IPS-18a (cell line): Measurements from ENCODE around the gene GJC1.

ENCODE experiments used
- H3K27ac ChIP-seq: one replicate; pipeline ENCODE4 v1.5.1; 2013; ENCODE audit warnings: low read length
- H3K27me3 ChIP-seq: one replicate; pipeline ENCODE4 v1.6.1; 2013; ENCODE audit warnings: mild to moderate bottlenecking, low read length; ENCODE audit not compliant: control insufficient read depth, insufficient read depth
- H3K36me3 ChIP-seq: one replicate; pipeline ENCODE4 v1.6.1; 2013; ENCODE audit warnings: low read depth, low read length; ENCODE audit not compliant: control insufficient read depth
- H3K4me1 ChIP-seq: one replicate; pipeline ENCODE4 v1.6.1; 2013; ENCODE audit warnings: low read depth, low read length; ENCODE audit not compliant: control insufficient read depth
- H3K4me3 ChIP-seq: one replicate; pipeline ENCODE4 v1.5.1; 2013; ENCODE audit warnings: low read length
- H3K9ac ChIP-seq: one replicate; pipeline ENCODE4 v1.6.1; 2013; ENCODE audit warnings: mild to moderate bottlenecking, low read length, moderate library complexity
- H3K9me3 ChIP-seq: one replicate; pipeline ENCODE4 v1.6.1; 2013; ENCODE audit warnings: low read depth, low read length; ENCODE audit not compliant: control insufficient read depth

Gene GJC1

GRCh38 chr17:44781551-44782325 is 48.3 kb downstream of the GJC1 start:
- Histone ChIP-seq H3K4me1 (peaks cover 17% of the 10 kb centered on the region), H3K36me3 (no peaks in the 10 kb centered on the region), H3K27me3 (peaks cover 7% of the 10 kb centered on the region), H3K27ac (no peak overlapping the region), H3K9ac (no peak overlapping the region), H3K9me3 (no peaks in the 10 kb centered on the region), H3K4me3 (no peak overlapping the region)

DNA sequence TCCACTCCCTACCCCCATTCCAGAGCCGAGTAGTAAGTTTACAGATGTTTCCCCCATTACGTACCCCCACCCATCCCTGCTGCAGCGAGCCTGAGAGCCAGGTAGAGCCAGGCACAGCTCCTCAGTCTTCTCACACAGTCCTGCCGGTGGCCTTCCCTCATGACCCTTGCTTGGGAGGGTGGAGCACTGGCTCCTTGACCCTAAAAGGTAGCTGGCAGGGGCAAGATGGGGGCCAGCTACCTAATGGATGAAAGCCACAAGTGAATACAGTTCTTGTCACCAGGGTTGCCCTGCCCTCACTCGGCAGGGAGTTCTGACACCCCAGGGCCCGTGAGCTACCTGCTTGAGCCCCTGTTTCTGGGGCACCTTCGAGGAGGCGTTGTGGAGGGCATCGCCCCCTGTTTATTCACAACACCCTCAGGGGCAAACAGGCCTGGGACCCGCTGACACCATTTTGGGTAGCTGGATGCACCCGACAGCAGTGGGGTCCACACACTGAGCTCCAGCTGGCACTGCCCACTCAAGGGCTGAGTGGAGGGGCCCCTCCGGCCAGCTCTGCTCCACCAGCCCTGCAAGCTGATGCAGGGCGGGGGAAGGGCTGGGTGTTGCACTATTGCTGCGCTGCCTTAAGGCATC is 49.1 kb downstream of the GJC1 start:
- Histone ChIP-seq H3K36me3 (no peaks in the 10 kb centered on the region), H3K9me3 (no peaks in the 10 kb centered on the region), H3K4me1 (peaks cover 17% of the 10 kb centered on the region), H3K4me3 (no peak overlapping the region), H3K27ac (no peak overlapping the region), H3K27me3 (peaks cover 15% of the 10 kb centered on the region), H3K9ac (no peak overlapping the region)

DNA sequence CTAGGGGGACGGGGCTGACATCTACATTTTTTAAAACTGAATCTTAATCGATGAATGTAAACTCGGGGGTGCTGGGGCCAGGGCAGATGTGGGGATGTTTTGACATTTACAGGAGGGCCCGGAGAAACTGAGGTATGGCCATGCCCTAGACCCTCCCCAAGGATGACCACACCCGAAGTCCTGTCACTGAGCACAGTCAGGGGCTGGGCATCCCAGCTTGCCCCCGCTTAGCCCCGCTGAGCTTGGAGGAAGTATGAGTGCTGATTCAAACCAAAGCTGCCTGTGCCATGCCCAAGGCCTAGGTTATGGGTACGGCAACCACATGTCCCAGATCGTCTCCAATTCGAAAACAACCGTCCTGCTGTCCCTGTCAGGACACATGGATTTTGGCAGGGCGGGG is 49.9 kb downstream of the GJC1 start:
- Histone ChIP-seq H3K36me3 (no peaks in the 10 kb centered on the region), H3K9me3 (no peaks in the 10 kb centered on the region), H3K27ac (no peak overlapping the region), H3K9ac (no peak overlapping the region), H3K27me3 (peaks cover 15% of the 10 kb centered on the region), H3K4me3 (no peak overlapping the region), H3K4me1 (peaks cover 17% of the 10 kb centered on the region)

- no peak overlapping the region for H3K9ac ChIP-seq
- H3K4me1 ChIP-seq: peaks cover 17% of the 10 kb centered on the region
Measured at GRCh38 chr17:44779211-44780025, 50.7 kb downstream of the GJC1 start.

GRCh38 chr17:44778656-44779210 is 51.4 kb downstream of the GJC1 start:
- Histone ChIP-seq H3K27me3 (peaks cover 15% of the 10 kb centered on the region), H3K4me1 (peaks cover 17% of the 10 kb centered on the region), H3K36me3 (no peaks in the 10 kb centered on the region), H3K27ac (no peak overlapping the region), H3K9me3 (no peaks in the 10 kb centered on the region), H3K9ac (no peak overlapping the region), H3K4me3 (peak overlapping the region; percentile 48)

More at GRCh38 chr17:44779211-44780025, 50.7 kb downstream of the GJC1 start:
- no peaks in the 10 kb centered on the region for H3K36me3 ChIP-seq
- no peaks in the 10 kb centered on the region for H3K9me3 ChIP-seq
- H3K27me3 ChIP-seq: peaks cover 15% of the 10 kb centered on the region
- no peak overlapping the region for H3K27ac ChIP-seq
- peak overlapping the region; percentile 48 for H3K4me3 ChIP-seq

DNA sequence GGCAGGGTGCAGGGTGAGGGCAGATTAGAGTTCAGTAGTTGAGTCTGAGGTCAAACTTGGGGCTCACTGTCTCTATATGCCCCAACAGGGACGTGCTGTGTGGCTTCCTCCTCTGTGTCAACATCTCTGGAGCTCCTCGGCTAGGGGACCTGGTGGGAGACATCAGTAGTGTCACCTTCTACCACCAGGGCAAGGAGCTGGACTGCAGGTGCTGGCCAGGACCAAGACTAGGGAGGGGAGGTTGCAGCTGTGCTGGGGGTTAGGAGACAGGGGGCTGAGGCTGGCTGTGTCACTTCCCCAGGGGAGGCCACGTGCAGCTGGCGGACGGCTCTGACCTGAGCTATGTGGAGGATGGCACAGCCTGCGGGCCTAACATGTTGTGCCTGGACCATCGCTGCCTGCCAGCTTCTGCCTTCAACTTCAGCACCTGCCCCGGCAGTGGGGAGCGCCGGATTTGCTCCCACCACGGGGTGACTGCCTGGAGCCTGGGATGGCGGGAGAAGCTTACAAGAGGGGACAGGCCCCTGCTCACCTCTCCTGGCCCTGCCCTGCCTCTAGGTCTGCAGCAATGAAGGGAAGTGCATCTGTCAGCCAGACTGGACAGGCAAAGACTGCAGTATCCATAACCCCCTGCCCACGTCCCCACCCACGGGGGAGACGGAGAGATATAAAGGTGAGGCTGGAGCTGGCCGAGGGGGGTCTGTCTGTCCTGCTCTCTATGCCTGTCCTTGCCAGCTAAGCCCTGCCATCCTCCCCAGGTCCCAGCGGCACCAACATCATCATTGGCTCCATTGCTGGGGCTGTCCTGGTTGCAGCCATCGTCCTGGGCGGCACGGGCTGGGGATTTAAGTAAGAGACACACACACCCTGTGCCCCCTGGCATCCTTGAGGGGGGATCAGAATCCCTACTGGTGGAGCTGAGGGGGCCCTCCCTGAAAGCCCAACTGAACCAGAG is 52.4 kb downstream of the GJC1 start:
- Histone ChIP-seq H3K27me3 (peaks cover 15% of the 10 kb centered on the region), H3K9me3 (no peaks in the 10 kb centered on the region), H3K36me3 (no peaks in the 10 kb centered on the region), H3K27ac (no peak overlapping the region), H3K9ac (no peak overlapping the region), H3K4me3 (no peak overlapping the region), H3K4me1 (peaks cover 17% of the 10 kb centered on the region)

- Histone ChIP-seq H3K36me3 (no peaks in the 10 kb centered on the region), H3K9ac (no peak overlapping the region), H3K4me3 (no peak overlapping the region), H3K9me3 (no peaks in the 10 kb centered on the region), H3K27ac (no peak overlapping the region), H3K4me1 (peaks cover 9% of the 10 kb centered on the region), H3K27me3 (peaks cover 15% of the 10 kb centered on the region)
Measured at GRCh38 chr17:44776628-44777393, 53.3 kb downstream of the GJC1 start.

DNA sequence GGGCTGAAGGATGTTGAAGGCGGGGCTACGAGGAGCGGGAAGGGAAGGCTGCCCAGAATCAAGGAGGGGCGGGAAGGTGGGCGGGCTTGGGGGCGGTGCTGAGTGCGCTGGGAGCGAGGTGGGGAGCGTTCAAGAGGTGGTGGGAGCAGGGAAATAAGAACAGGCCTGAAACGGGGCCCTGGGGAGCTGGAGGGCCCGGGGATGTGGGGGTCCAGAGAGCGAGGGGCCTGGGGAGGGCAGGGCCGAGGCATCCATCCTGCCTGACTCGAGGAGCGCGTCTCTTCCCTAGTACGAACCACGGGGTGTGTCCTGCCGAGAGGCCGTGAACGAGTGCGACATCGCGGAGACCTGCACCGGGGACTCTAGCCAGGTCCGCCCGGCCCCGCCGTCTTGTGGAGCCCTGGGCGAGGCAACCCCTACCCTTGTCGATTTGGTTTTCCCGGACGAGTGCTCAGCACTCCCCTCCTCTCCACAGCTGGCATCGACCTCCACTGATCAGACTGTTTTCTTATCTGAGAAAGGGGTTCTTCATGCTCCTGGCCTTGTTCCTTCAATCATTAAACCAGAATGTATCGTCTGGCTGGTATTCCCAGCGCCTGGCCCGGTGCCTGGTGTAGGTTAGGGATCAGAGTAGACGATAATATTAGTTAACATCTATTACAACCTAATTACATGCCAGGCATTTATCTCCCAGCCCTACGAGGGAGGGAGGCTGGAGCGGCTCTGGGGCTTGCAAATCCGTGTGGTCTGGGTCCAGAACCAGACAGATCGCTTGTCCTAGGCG is 54.1 kb downstream of the GJC1 start:
- H3K4me1 ChIP-seq: peaks cover 1% of the 10 kb centered on the region
- peak overlapping the region; percentile 63 for H3K4me3 ChIP-seq
- H3K27me3 ChIP-seq: peaks cover 15% of the 10 kb centered on the region
- no peak overlapping the region for H3K27ac ChIP-seq
- peak overlapping the region; percentile 8 for H3K9ac ChIP-seq
- no peaks in the 10 kb centered on the region for H3K9me3 ChIP-seq
- no peaks in the 10 kb centered on the region for H3K36me3 ChIP-seq

GRCh38 chr17:44775136-44775837 is 54.8 kb downstream of the GJC1 start:
- Histone ChIP-seq H3K4me1 (no peaks in the 10 kb centered on the region), H3K27ac (no peak overlapping the region), H3K9me3 (no peaks in the 10 kb centered on the region), H3K9ac (peak overlapping the region; percentile 12), H3K27me3 (peaks cover 15% of the 10 kb centered on the region), H3K4me3 (peak overlapping the region; percentile 63), H3K36me3 (no peaks in the 10 kb centered on the region)
